H9 (cell line): ENCODE results near the gene EID1. TPM values are rescaled to one million over a fixed set of nuclear protein-coding genes. Genes with fewer than 3 reads are reported as not detected.

Experiments
- DNase-seq: peaks from one replicate; pipeline ENCODE4 v3.0.0-alpha.2; 2017
- H2AFZ ChIP-seq: one replicate; pipeline ENCODE4 v1.6.1; 2013; ENCODE audit warnings: mild to moderate bottlenecking, low read length, control low read depth, moderate library complexity
- H2AK5ac ChIP-seq: 2 replicates; pipeline ENCODE4 v1.6.1; 2013; ENCODE audit warnings: low read length, control low read depth, mixed read lengths; ENCODE audit not compliant: insufficient read length
- H2BK120ac ChIP-seq: one replicate; pipeline ENCODE4 v1.6.1; 2013; ENCODE audit warnings: low read depth, mild to moderate bottlenecking, low read length, control low read depth, inconsistent platforms; ENCODE audit not compliant: poor library complexity, severe bottlenecking
- H2BK12ac ChIP-seq: 2 replicates; pipeline ENCODE4 v1.6.1; 2013; ENCODE audit warnings: low read length, control low read depth, mixed read lengths, low read depth; ENCODE audit not compliant: insufficient read length
- H2BK15ac ChIP-seq: 2 replicates; pipeline ENCODE4 v1.6.1; 2013; ENCODE audit warnings: low read depth, low read length, control low read depth
- H2BK20ac ChIP-seq: one replicate; pipeline ENCODE4 v1.6.1; 2013; ENCODE audit warnings: low read depth, mild to moderate bottlenecking, low read length, control low read depth, inconsistent platforms; ENCODE audit not compliant: poor library complexity, severe bottlenecking
- H2BK5ac ChIP-seq: 2 replicates; pipeline ENCODE4 v1.6.1; 2013; ENCODE audit warnings: low read length, control low read depth, mixed read lengths; ENCODE audit not compliant: insufficient read length
- H3K14ac ChIP-seq: 2 replicates; pipeline ENCODE4 v1.6.1; 2013; ENCODE audit warnings: low read length, control low read depth; ENCODE audit not compliant: insufficient read depth
- H3K18ac ChIP-seq: 2 replicates; pipeline ENCODE4 v1.6.1; 2013; ENCODE audit warnings: low read depth, mild to moderate bottlenecking, mixed read lengths, low read length, control low read depth; ENCODE audit not compliant: insufficient read length
- H3K23ac ChIP-seq: 2 replicates; pipeline ENCODE4 v1.6.1; 2013; ENCODE audit warnings: low read length, control low read depth, mixed read lengths, low read depth; ENCODE audit not compliant: insufficient read length
- H3K23me2 ChIP-seq: 2 replicates; pipeline ENCODE4 v1.6.1; 2013; ENCODE audit warnings: low read depth, mild to moderate bottlenecking, mixed read lengths, low read length, control low read depth; ENCODE audit not compliant: insufficient read length, poor library complexity, severe bottlenecking
- H3K27ac ChIP-seq: 2 replicates; pipeline ENCODE4 v1.5.1; 2013; ENCODE audit warnings: low read length, control low read depth, mixed read lengths, low read depth; ENCODE audit not compliant: insufficient read length
- H3K27me3 ChIP-seq: 2 replicates; pipeline ENCODE4 v1.6.1; 2013; ENCODE audit warnings: low read length, control low read depth, inconsistent platforms; ENCODE audit not compliant: insufficient read depth
- H3K4ac ChIP-seq: 2 replicates; pipeline ENCODE4 v1.6.1; 2013; ENCODE audit warnings: low read depth, mild to moderate bottlenecking, control low read depth, inconsistent platforms, low read length, moderate library complexity
- H3K4me1 ChIP-seq: 2 replicates; pipeline ENCODE4 v1.6.1; 2013; ENCODE audit warnings: low read length, control low read depth, inconsistent platforms; ENCODE audit not compliant: insufficient read depth
- H3K4me2 ChIP-seq: 2 replicates; pipeline ENCODE4 v1.6.1; 2013; ENCODE audit warnings: low read length, control low read depth, mixed read lengths; ENCODE audit not compliant: insufficient read length, insufficient read depth
- H3K56ac ChIP-seq: 2 replicates; pipeline ENCODE4 v1.6.1; 2013; ENCODE audit warnings: low read depth, mild to moderate bottlenecking, mixed read lengths, low read length, control low read depth; ENCODE audit not compliant: insufficient read length
- H3K79me1 ChIP-seq: 2 replicates; pipeline ENCODE4 v1.6.1; 2013; ENCODE audit warnings: low read depth, mild to moderate bottlenecking, moderate library complexity, low read length, control low read depth, inconsistent platforms; ENCODE audit not compliant: insufficient read depth, poor library complexity, severe bottlenecking
- H3K79me2 ChIP-seq: 2 replicates; pipeline ENCODE4 v1.6.1; 2013; ENCODE audit warnings: low read length, control low read depth, inconsistent platforms; ENCODE audit not compliant: insufficient read depth
- H3K9ac ChIP-seq: 2 replicates; pipeline ENCODE4 v1.6.1; 2013; ENCODE audit warnings: low read length, control low read depth, mixed read lengths; ENCODE audit not compliant: insufficient read length; ENCODE audit errors: extremely low read depth
- H3K9me3 ChIP-seq: one replicate; pipeline ENCODE4 v1.6.1; 2013; ENCODE audit warnings: low read depth, low read length, inconsistent platforms; ENCODE audit not compliant: control insufficient read depth
- H3T11ph ChIP-seq: one replicate; pipeline ENCODE4 v1.6.1; 2013; ENCODE audit warnings: mild to moderate bottlenecking, low read length, control low read depth, inconsistent platforms
- H4K20me1 ChIP-seq: one replicate; pipeline ENCODE4 v1.6.1; 2013; ENCODE audit not compliant: control insufficient read depth, insufficient read length, insufficient read depth
- H4K5ac ChIP-seq: 2 replicates; pipeline ENCODE4 v1.6.1; 2013; ENCODE audit warnings: low read depth, mild to moderate bottlenecking, mixed read lengths, low read length, control low read depth; ENCODE audit not compliant: insufficient read length
- H4K8ac ChIP-seq: replicated peaks from 2 replicates; pipeline ENCODE4 v1.6.1; 2013; ENCODE audit warnings: low read length, control low read depth, mixed read lengths, low read depth; ENCODE audit not compliant: insufficient read length
- H4K91ac ChIP-seq: 2 replicates; pipeline ENCODE4 v1.6.1; 2013; ENCODE audit warnings: low read depth, mild to moderate bottlenecking, moderate library complexity, mixed read lengths, low read length, control low read depth; ENCODE audit not compliant: insufficient read length
- H3K27ac Mint-ChIP-seq, 3 experiments: 2 replicates in 2 of 3; 3 replicates in 1 of 3; pipeline ENCODE4 v1.8.0; 2020 to 2021; ENCODE audit warnings: mixed read lengths in 3 of 3, mild to moderate bottlenecking in 1 of 3, moderate library complexity in 1 of 3
- H3K27me3 Mint-ChIP-seq: 2 replicates; pipeline ENCODE4 v1.8.0; 2021; ENCODE audit warnings: low read depth, mild to moderate bottlenecking, moderate library complexity, mixed read lengths
- H3K36me3 Mint-ChIP-seq, 3 experiments: 2 replicates in 2 of 3; 3 replicates in 1 of 3; pipeline ENCODE4 v1.8.0; 2020 to 2021; ENCODE audit warnings: low read depth in 3 of 3, mixed read lengths in 3 of 3; ENCODE audit not compliant: insufficient read depth in 1 of 3
- H3K4me1 Mint-ChIP-seq, 2 experiments: 2 replicates each; pipeline ENCODE4 v1.8.0; 2020; ENCODE audit warnings: mixed read lengths in 2 of 2
- H3K4me3 Mint-ChIP-seq, 2 experiments: 2 replicates in 1 of 2; 3 replicates in 1 of 2; pipeline ENCODE4 v1.8.0; 2020 to 2021; ENCODE audit warnings: mild to moderate bottlenecking in 2 of 2, mixed read lengths in 2 of 2, moderate library complexity in 1 of 2
- H3K9me3 Mint-ChIP-seq, 2 experiments: 2 replicates in 1 of 2; 3 replicates in 1 of 2; pipeline ENCODE4 v1.8.0; 2020; ENCODE audit warnings: mild to moderate bottlenecking in 2 of 2, mixed read lengths in 2 of 2, moderate library complexity in 1 of 2
- CTCF ChIP-seq: fragments of 200-600 bp; sonication (generic); conservative IDR thresholded peaks from 3 replicates; pipeline ENCODE4 v1.8.0; 2021; ENCODE audit warnings: antibody characterized with exemption, mild to moderate bottlenecking
- WGBS: extraction: QIAGEN DNeasy Blood & Tissue Kit; methylation state at CpG from one replicate; pipeline ENCODE4 v1.1.7; 2013; ENCODE audit warnings: missing lambda C conversion rate, low lambda C conversion rate, mixed read lengths; ENCODE audit not compliant: insufficient read length; ENCODE audit errors: extremely low coverage; 5-methylcytosine and 5-hydroxymethylcytosine counted together
- total RNA-seq: library from RNA; stranded (reverse); gene quantifications from 2 replicates; pipeline ENCODE4 v1.2.1, GENCODE V29; 2021

Gene EID1
- total RNA-seq, 1 experiment from 2014 or later: 113 TPM

GRCh38 chr15:48915861-48916260 is 37.9 kb downstream of the EID1 start:
- Histone ChIP-seq H3K18ac (no peak overlapping the region), H2BK15ac (no peak overlapping the region), H3K9me3 (no peaks in the 10 kb centered on the region), H3K4ac (no peak overlapping the region), H3T11ph (no peak overlapping the region), H3K23me2 (no peaks in the 10 kb centered on the region), H3K23ac (no peak overlapping the region), H3K79me1 (no peaks in the 10 kb centered on the region), H4K20me1 (no peaks in the 10 kb centered on the region), H2BK12ac (no peak overlapping the region), H4K5ac (no peak overlapping the region), H3K4me1 (no peaks in the 10 kb centered on the region), H3K4me2 (no peak overlapping the region), H3K79me2 (no peaks in the 10 kb centered on the region), H4K8ac (no peak overlapping the region), H3K27ac (no peak overlapping the region), H2AFZ (no peak overlapping the region), H2BK120ac (no peak overlapping the region), H2AK5ac (no peak overlapping the region), H4K91ac (no peak overlapping the region), H3K27me3 (no peaks in the 10 kb centered on the region), H2BK5ac (no peak overlapping the region), H3K9ac (no peak overlapping the region), H3K14ac (no peak overlapping the region), H3K56ac (no peak overlapping the region), H2BK20ac (no peak overlapping the region)
- TF ChIP-seq CTCF: no peak
- no peak overlapping the region for H3K4me3 Mint-ChIP-seq
- H3K27me3 Mint-ChIP-seq: no peaks in the 10 kb centered on the region
- H3K9me3 Mint-ChIP-seq: no peaks in the 10 kb centered on the region
- no peak overlapping the region for H3K27ac Mint-ChIP-seq
- WGBS: no CpG with 5 or more reads among the region's 3 CpGs
- no peaks in the 10 kb centered on the region for H3K36me3 Mint-ChIP-seq
- H3K4me1 Mint-ChIP-seq: peaks cover 0 to 7% of the 10 kb centered on the region in 2 experiments; a peak in 1 of 4 replicates
- DNase-seq: no peak
